Lower leg skin (tissue), 3 donors: ENCODE measurements around the gene IFNL1.
"Not testable (repeated sequence)": the region's sequence is repeated elsewhere in the genome, so short reads cannot be mapped to it uniquely, and the experiment has no call there.

Experiments
- POLR2A ChIP-seq, 2 donors: fragments of 450-650 bp; IDR thresholded peaks; one replicate each; pipeline ENCODE4 v1.6.1; 2016 to 2017; ENCODE audit warnings: antibody characterized with exemption in 2 of 2, mild to moderate bottlenecking in 1 of 2, moderate library complexity in 1 of 2
- TF ChIP-seq, protein P1 (sequence below), 3 donors: fragments of 450-650 bp; IDR thresholded peaks; one replicate each; pipeline ENCODE4 v1.5.1; 2016; ENCODE audit warnings: antibody characterized with exemption in 3 of 3, mild to moderate bottlenecking in 3 of 3, moderate library complexity in 2 of 3

GRCh38 chr19:39273859-39274258, 22.3 kb upstream of the IFNL1 start:
- TF ChIP-seq, protein P1, sequence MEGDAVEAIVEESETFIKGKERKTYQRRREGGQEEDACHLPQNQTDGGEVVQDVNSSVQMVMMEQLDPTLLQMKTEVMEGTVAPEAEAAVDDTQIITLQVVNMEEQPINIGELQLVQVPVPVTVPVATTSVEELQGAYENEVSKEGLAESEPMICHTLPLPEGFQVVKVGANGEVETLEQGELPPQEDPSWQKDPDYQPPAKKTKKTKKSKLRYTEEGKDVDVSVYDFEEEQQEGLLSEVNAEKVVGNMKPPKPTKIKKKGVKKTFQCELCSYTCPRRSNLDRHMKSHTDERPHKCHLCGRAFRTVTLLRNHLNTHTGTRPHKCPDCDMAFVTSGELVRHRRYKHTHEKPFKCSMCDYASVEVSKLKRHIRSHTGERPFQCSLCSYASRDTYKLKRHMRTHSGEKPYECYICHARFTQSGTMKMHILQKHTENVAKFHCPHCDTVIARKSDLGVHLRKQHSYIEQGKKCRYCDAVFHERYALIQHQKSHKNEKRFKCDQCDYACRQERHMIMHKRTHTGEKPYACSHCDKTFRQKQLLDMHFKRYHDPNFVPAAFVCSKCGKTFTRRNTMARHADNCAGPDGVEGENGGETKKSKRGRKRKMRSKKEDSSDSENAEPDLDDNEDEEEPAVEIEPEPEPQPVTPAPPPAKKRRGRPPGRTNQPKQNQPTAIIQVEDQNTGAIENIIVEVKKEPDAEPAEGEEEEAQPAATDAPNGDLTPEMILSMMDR (IDR thresholded peaks at IDR 0.05): not testable (repeated sequence)
- TF ChIP-seq POLR2A (IDR thresholded peaks at IDR 0.05): not testable (repeated sequence)
